T1000 (cell line): ENCODE measurements around the gene RICTOR.

Source experiments
- DNase-seq: peaks from one replicate; lab custom pipeline; 2025; ENCODE audit warnings: mixed read lengths; lab: John Stamatoyannopoulos, UW

The RICTOR gene, protein sequence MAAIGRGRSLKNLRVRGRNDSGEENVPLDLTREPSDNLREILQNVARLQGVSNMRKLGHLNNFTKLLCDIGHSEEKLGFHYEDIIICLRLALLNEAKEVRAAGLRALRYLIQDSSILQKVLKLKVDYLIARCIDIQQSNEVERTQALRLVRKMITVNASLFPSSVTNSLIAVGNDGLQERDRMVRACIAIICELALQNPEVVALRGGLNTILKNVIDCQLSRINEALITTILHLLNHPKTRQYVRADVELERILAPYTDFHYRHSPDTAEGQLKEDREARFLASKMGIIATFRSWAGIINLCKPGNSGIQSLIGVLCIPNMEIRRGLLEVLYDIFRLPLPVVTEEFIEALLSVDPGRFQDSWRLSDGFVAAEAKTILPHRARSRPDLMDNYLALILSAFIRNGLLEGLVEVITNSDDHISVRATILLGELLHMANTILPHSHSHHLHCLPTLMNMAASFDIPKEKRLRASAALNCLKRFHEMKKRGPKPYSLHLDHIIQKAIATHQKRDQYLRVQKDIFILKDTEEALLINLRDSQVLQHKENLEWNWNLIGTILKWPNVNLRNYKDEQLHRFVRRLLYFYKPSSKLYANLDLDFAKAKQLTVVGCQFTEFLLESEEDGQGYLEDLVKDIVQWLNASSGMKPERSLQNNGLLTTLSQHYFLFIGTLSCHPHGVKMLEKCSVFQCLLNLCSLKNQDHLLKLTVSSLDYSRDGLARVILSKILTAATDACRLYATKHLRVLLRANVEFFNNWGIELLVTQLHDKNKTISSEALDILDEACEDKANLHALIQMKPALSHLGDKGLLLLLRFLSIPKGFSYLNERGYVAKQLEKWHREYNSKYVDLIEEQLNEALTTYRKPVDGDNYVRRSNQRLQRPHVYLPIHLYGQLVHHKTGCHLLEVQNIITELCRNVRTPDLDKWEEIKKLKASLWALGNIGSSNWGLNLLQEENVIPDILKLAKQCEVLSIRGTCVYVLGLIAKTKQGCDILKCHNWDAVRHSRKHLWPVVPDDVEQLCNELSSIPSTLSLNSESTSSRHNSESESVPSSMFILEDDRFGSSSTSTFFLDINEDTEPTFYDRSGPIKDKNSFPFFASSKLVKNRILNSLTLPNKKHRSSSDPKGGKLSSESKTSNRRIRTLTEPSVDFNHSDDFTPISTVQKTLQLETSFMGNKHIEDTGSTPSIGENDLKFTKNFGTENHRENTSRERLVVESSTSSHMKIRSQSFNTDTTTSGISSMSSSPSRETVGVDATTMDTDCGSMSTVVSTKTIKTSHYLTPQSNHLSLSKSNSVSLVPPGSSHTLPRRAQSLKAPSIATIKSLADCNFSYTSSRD (N-terminal part only)

DNA sequence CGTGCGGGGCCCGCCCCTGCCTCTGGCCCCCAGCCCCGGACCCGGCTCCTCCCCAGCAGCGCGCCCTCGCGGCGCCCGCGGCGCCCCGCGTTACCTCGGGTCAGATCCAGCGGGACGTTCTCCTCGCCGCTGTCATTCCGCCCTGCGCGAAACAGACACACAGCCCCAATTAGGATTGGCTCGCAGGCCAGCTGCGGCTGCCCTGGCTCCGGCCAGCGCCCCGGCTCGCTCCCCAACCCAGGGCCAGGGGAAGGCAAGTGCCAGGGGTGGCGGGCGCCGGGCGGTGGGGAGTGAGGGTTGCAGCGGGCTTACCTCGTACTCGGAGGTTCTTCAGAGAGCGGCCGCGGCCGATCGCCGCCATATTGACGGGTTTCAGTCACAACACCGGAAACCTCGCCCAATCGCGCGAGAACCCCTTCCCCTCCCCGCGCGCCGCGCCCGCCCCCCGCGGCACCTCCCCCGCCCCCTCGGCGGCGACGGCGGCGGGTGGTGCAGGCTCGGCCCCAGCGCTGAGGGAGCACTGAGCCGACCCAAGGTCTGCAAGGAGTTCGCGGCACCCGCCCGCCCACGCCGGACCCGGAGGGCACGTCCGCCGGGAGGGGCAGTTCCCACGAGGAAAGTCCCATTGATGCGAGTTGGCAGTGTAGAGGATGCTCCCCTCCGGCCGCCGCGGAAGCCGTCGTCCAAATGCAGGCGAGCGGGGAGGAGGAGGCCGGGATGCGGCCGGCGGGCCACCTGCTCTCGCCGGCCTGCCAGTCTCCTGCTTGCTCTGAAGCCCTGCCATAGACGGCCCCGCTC lies at the start of gene RICTOR:
Gene RICTOR (minus strand): TSS at position 383 of the 798 bp plus-strand sequence. CDS start 22 bp downstream, at position 361.
- DNase-seq: peak; percentile 88

DNA sequence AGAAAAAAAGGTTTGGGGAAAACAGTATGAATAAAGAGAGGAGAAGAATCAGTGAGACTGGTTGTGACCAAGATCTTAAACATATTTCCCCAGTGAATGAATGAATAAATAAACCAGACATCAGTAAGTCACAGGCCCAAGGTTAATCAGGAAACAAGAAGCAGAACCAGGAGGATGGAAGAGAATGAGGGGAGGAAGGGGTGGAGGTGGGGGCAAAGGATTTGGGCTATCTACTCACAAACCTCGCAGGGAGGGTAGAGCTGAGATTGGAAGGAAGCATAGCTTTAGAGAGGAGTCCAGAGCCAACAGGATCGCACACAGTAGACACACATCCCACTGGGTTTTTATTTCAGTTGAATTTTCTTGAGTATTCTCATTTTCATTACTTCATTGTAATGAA lies 47.7 kb upstream of the RICTOR start:
- DNase-seq: no peak

DNA sequence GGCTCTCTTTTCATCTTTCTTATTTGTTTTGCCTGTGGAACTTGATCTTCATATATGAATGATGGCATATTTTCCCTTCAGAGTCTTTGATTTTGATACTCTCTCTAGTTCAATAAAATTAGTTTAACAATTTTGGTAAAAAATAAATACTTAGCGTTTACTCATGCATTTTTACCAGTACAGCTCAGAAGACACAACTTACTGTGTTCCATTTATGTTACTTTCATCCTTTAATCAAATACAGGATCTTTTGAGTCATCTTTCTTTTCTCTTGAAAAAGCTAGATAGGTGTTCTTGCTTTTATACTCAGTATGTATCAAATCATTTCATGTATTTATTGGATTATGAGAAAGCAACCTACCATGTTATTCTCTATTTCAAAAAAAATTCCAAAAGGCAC lies 47.1 kb upstream of the RICTOR start:
- no peak for DNase-seq

DNA sequence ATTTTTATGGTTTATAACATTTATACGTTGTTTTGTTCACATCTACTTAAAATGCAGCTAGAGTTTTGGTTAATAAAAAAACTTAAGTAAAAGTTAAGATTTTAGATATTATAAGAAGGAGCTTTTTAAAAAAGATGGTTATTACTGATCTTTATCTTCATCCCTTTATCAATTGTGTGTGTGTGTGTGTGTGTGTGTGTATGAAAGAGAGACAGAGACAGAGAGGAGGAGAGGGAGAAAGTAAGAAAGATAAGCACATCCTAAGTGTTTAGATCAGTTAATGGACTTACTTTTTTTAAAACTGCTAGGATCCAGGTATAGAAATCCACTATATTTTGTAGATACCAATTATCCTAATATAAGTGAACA lies 45.8 kb upstream of the RICTOR start:
- DNase-seq: no peak

DNA sequence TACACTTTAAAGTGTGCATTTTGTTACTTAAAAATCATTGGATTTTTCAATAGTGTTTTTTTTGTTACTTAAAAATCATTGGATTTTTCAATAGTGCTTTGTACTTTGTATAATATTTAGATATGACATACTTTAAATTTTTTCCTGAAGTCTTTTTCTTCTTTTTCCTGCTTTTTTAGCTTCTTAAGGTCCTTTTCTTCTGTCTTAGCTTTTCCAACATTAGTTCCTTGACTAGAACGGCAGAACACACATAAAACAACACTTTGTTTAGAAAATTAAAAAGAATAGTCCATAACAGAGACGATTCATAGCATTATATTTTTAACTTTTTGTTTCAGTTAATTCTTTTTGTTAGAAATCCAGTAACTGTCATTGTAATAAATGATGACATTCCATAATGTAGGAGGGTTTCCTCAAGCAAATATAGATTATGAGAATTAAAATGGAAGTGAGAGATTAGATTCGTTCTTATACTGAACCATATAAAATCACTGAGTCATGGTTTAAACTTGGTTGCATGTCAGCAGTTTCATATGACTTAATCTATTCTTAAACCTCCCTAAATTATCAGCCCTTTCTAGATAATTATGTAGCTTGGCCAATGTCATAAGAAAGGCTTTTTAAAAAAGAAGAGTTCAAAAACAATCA lies 45.3 kb upstream of the RICTOR start:
- DNase-seq: no peak

DNA sequence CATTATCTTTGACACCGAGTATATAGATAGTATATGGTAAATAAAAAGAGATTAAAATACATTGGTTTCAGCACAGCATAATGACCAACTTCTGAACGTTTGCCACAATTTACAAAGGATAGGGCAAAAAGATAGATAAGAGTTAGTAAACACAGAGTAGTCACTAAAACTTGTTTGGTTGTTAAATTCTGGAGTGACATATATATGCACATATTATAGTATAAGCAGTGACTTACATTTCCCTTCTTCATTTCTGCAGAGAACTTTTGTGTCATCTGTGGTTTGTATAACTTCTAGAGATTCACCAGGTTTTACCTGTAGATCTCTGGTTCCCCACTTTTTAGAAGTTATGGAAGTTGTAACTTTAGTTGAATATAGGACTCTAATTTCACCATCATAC lies 44.4 kb upstream of the RICTOR start:
- DNase-seq: no peak

DNA sequence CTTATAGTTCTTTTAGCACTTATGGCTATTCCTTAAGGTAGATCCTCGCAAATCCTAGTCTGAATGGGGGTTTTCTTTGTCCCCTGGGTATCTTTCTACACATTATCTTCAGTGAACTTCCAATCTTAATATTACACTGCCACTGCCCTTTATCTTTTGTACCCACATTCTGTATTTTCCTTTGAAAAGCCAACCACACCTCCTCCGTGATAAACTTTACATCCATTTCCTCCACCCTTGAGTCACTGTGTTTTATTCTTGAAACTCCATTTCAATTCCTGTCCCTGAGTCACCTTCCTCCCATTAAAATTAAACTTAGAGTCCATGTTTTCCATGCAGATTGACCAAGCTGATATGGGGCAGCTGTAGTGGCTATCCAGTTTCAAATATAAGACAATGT lies 43.2 kb upstream of the RICTOR start:
- no peak for DNase-seq

DNA sequence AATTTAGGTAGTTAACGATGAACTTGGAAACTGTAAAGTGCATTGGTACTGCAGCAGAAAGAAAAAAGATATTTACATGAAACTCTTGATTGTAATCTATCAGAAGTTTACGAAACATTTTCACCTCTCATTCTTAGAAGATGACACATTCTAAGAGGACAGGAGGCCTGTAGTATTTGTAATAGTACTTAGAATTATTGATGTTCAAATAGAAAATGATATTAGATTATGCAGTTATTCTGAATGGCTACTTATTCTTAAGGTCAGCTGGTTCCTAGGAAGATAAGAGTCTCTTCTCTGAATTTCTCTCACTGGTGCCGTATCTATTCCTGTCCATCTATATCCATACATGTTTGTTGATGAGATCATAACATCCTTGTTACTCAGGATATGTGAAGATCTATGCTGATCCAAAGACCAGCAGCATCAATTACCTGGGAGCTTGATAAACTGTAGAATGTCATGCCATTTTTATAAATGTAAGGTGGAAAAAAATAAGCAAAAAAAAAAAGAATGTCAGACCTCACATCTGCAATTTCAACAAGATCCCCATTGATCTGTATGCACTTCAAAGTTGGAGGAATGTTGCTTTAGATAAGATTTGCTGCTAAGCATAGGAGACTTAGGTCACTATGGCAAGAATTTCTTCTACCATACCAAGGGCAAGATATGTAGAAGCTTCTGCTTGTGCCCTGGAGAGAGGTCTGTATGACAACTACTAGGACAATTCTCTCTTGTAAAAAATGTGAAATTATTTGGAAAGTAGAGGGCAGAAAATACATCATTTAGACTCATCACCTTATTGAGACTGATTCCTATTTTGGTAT lies 42.4 kb upstream of the RICTOR start:
- no peak for DNase-seq

DNA sequence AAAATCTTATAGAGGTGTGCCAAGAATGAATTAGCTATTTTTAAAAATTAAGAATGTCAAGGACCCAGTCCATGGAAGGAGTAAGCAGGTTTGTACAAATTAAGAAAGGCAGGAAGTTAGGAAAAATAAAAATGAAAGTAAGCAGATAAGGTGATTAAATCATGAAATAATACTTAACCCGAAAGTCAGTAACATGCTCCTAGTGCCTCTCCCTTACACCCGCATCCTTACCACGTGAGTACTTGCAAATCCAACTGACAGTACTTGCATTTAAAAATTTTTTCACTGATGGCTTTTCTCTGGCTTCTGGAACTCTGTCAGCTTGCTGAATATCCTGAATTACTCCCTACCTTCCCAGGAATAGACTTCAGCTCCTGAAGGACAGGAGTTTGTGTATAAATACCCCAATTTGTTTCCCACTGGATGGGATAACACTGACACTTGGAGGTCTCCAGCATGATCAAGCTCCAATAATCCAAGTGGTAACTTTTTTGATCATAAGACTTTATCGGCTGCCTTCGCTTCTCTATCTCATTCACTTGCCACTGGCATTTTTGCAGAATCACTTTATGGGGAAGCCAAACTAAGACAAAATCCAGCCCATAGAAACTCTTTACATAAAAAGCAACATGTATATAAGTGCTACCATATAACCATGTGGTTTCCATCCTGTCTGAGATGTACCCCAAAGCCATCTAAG lies 41.6 kb upstream of the RICTOR start:
- no peak for DNase-seq

DNA sequence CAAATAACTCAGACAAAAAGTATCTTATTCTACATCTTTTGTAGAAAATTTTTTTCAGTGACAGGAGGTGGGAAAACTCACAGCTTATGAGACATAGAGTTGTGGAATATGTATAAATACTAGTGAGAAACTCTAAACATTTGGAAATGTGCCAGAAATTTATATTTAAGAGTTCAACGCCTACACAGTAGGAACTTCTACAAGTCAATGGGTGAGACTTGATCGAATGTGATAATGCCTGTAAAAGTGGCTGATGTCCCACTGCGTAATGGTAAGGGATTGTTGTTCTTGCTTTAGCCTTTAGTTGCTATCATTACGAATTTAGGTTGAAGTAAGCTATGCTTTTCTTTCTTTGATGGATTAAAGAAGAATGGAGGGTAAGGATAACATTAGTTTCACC lies 40.0 kb upstream of the RICTOR start:
- no peak for DNase-seq

DNA sequence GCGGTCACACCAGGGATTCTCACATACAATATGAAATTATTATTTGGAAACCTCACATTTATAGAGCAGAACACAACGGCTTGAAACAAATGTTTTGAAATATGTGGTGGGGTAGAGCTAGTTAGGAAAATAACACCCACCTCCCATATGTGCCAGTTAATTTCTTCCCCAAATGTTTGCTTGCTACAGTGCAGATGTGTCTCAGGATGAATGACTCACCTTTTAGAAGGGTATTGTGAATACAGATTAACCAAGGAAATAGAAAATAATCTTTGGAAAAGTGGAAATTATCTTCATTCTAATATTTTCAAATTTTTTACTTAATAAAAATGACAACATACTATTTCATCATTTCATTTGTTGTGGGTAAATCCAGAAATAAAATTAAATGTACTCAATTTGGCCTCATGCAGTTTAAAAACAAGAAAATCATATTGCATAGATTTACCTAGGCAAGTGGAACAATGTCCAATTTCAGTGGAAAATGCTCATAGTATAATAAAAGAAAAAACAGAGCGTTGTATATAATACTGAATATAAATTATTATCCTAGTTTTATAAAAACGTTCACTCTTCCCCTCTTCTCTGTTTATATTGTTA lies 39.3 kb upstream of the RICTOR start:
- DNase-seq: no peak

DNA sequence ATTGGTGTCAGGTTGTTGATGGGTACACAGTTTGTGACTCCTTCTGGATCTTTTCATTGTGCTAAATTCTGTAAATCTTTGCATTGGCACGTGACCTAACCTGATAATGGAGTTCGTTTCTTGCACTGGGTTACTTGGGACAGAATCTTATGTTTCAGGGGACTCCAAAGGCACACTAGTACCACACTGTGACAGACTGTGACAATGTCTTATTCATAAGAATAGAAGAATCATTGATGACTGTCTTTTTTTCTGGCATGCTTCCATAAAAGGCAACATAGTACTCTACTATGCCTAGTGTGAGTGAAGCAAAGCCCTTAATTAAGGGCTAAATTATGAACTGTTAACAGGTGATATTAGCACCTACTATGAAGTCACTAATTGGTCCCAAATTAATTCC lies 35.4 kb upstream of the RICTOR start:
- DNase-seq: no peak

DNA sequence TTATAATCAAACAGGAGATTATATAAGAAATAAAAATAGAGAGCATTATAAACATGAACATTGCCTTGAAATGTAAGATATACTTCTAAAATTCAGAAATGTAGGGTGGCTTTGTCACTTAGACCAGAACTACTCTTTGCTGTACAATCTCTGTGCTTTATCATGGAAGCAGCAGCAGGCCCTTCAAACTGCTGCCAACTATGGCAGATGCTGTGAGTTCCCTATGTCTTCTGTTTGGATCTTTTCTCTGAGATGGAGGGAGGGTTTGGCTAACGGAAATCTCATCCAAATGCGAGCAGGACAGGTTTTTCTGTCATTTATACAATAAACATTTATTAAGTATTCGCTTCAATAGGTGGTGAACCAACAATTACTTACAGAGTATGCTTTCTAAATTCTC lies 34.8 kb upstream of the RICTOR start:
- no peak for DNase-seq

DNA sequence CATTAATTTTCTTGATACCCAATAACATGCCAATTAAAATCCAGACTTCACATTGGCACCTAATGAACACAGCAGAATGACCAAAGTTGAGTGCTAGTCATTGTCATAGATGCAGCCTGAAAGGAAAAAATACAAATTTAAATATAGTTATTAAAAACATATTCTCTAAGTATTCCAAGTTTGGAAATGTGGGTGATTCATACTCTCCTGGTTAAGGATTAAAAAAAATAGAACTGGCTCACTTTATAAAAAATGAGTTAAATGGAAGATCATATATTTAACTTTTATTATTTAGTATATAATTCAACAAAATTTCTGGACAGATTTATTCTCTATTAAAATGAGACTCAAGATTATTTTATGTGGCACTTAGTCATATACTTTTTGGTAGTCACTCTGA lies 33.2 kb upstream of the RICTOR start:
- DNase-seq: no peak

DNA sequence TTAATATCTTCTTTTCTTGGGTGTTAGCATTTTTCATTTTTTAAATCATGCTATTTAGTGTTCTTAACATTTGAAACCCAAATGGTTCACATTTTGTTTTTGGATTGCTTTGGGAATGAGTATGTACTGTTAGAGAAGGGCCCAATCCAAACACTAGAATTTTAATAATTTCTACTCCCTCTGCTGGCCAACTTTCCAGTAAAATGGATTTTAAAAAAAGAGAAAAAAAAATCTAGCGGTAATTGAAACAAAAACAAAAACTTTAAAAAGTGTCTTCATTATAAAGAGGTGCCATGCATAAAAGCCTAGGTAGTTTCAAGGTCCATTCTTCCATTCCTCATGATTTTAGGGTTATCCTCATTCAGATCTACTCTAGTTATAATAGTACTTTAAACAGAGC lies 32.1 kb upstream of the RICTOR start:
- no peak for DNase-seq

DNA sequence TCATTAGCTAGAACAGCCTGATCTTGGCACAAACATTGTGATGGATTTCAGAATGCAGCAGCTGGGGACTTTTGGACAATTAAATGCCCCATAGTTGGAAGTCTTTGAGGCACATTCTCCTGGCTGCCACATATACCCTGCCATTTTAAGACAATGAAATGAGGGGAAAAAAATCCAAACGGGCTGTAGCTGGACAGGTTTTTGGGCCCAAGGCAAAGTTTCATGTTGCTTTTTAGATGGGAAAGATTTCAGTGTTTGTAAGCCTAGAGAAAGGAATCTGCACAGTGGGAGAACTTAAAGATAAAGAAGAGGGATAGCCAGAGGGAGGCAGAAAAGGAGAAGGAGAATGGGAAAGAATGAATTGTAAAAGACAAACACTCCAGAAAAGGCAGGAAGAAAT lies 30.0 kb upstream of the RICTOR start:
- no peak for DNase-seq

DNA sequence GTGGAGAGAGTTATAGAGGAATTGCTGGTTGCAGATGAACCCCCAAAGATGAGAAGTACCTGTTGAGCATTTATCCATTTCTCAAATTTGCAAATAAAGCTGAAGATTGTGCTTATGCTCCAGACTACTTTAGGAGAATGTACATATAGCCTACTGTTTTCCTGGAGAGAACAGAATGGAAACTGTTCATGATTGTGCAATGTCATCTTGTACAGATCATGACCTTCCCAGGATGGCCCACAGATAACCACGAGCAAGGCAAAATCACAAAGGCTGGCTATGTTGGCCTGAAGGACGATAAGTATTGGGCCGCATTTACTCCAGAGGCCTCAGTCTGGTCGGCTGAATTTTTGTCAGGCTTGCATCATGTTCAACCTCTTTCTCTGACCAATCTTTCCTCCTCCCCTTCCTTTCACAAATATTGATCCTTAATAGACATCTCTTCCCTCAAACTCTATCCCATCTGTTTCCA lies 28.5 kb upstream of the RICTOR start:
- DNase-seq: no peak

DNA sequence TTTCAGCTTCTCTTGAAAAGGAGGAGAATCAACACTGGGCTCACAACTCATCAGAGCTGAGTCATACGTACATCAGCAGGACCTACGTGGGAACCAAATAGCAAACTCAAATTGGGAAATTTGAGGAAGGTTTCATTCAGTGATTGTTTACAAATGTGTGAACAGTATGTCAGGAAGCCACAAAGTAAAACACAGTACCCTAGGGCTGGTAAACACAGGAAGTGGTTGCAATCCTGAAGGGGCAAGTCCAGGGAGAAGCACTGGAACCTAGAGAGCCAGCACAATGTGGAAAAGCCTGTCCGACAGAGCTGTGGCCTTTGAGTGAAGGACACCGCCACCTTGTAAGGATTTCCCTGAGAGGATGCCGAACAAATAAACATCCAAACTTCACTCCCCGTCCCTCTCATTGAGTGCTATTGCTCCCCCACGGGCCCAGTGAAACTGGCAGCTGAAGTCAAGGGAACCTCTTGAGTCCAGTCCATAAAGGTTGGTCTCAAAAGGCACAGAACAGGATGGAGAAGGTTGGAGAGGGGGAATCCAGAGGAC lies 26.7 kb upstream of the RICTOR start:
- peak; percentile 70 for DNase-seq
